Right lung (tissue), 10 donors: ENCODE results near the gene CEP19. TPM values are rescaled to one million over a fixed set of nuclear protein-coding genes. Genes with fewer than 3 reads are reported as not detected.
"Not testable (repeated sequence)": the region's sequence is repeated elsewhere in the genome, so short reads cannot be mapped to it uniquely, and the experiment has no call there.

Experiments used
- DNase-seq, 2 donors: peaks; one replicate each; pipeline ENCODE4 v3.0.0-alpha.2; 2013
- long read RNA-seq, 8 donors: transcript quantifications; one replicate each; lab custom pipeline, GENCODE V29; 2026
- polyA plus RNA-seq, 5 donors: library from polyadenylated mRNA; unstranded; fragments of 120-200 nt; gene quantifications; one replicate each; pipeline versions ENCODE4 v1.2.1 to v1.2.3, GENCODE V29; 2013; ENCODE audit warnings: inconsistent platforms in 1 of 5, low replicate concordance in 1 of 5; ENCODE audit not compliant: insufficient read length in 5 of 5, insufficient read depth in 1 of 5

CEP19 gene
- 1 to 10 TPM; 3.0 to 5.8 (median 4.0) TPM for polyA plus RNA-seq
- long read RNA-seq, donor 1, partial matches to known transcripts, result 0 of 1 reads
- long read RNA-seq, donor 1, other reads (novel, unspliced or antisense), result 0 of 1 reads
- long read RNA-seq, donor 2, partial matches to known transcripts, result 13 of 25 reads
- long read RNA-seq, donor 2, other reads (novel, unspliced or antisense), result 9 of 25 reads
- long read RNA-seq, donor 3, partial matches to known transcripts, result 13 of 16 reads
- long read RNA-seq, donor 3, other reads (novel, unspliced or antisense), result 0 of 16 reads
- long read RNA-seq, donor 4, partial matches to known transcripts, result 13 of 14 reads
- long read RNA-seq, donor 4, other reads (novel, unspliced or antisense), result 0 of 14 reads
- long read RNA-seq, donor 5, partial matches to known transcripts, result 70 of 82 reads
- long read RNA-seq, donor 5, other reads (novel, unspliced or antisense), result 9 of 82 reads
- long read RNA-seq, donor 6, partial matches to known transcripts, result 0 of 4 reads
- long read RNA-seq, donor 6, other reads (novel, unspliced or antisense), result 0 of 4 reads
- long read RNA-seq, donor 7, partial matches to known transcripts, result 0 of 4 reads
- long read RNA-seq, donor 7, other reads (novel, unspliced or antisense), result 0 of 4 reads
- long read RNA-seq, donor 8, result 0 reads

GRCh38 chr3:196711838-196712513, at the start of gene CEP19, which contains the start of gene PIGX:
Gene CEP19, minus strand, starts transcription at chr3:196712250. Its CDS starts 3,593 bp downstream, at chr3:196708657.
Gene PIGX, plus strand, starts transcription at chr3:196712377.
- peak; percentile 90 to 92 for DNase-seq

- DNase-seq, result no peak
These were observed 46.1 kb upstream of the CEP19 start for GRCh38 chr3:196757876-196758739.

GRCh38 chr3:196756732-196757131, 44.7 kb upstream of the CEP19 start:
- DNase-seq, result no peak

- no peak for DNase-seq
These were observed 42.3 kb upstream of the CEP19 start for GRCh38 chr3:196754091-196754981.

GRCh38 chr3:196753201-196753600, 41.2 kb upstream of the CEP19 start:
- DNase-seq, result no peak

GRCh38 chr3:196749125-196749524, 37.1 kb upstream of the CEP19 start:
- DNase-seq, result no peak

- not testable (repeated sequence) for DNase-seq
These were observed 31.5 kb upstream of the CEP19 start for GRCh38 chr3:196743569-196743968.

- DNase-seq, result no peak
These were observed 29.3 kb upstream of the CEP19 start for GRCh38 chr3:196741249-196741889.

GRCh38 chr3:196740481-196741248, 28.6 kb upstream of the CEP19 start:
- DNase-seq, result peak; percentile 48 to 50

GRCh38 chr3:196739671-196740480, 27.8 kb upstream of the CEP19 start, which contains the start of gene PAK2:
Gene PAK2, plus strand, starts transcription at chr3:196739857. Its CDS starts 42,790 bp downstream, at chr3:196782647.
- DNase-seq, result peak; percentile 85 to 87

- no peak for DNase-seq
These were observed 25.6 kb upstream of the CEP19 start for GRCh38 chr3:196737655-196738054.

GRCh38 chr3:196736670-196737374, 24.8 kb upstream of the CEP19 start:
- DNase-seq, result no peak

GRCh38 chr3:196735751-196736150, 23.7 kb upstream of the CEP19 start:
- DNase-seq, result no peak

- DNase-seq, result no peak
These were observed 15.0 kb upstream of the CEP19 start for GRCh38 chr3:196726788-196727675.

- no peak for DNase-seq
These were observed 9.0 kb upstream of the CEP19 start for GRCh38 chr3:196721097-196721496.

GRCh38 chr3:196717162-196717561, 5.1 kb upstream of the CEP19 start:
- DNase-seq, result not testable (repeated sequence)
